ENCODE measurements around the gene DNAJC6.

DNA sequence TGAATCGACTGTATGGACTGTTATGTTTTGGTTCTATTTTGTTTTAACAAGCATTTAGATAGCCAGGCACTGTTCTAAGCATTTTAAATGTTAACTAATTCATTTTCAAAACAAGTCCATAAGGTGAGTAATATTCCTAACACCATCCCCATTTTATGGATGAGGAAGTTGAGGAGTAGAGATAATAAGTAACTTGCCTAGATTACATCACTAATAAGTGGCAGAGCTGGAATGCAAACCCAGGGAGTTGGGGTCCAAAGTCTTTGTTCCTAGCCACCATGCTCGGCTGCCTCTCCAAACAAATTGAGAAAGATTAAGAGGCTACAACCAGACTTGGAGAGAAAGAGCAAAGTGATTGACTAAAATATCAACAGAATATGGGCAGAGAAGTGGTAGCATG, 98.5 kb downstream of the DNAJC6 start:
- TF ChIP-seq EP300 (IDR thresholded peaks at IDR 0.05; ENCODE audit: borderline replicate concordance in 1 of 2, low read depth in 1 of 2, low read length in 1 of 2) = no peak
- no peak for TF ChIP-seq RAD21 (IDR thresholded peaks at IDR 0.05; ENCODE audit: low read length)
- no peak for TF ChIP-seq FOSL2 (IDR thresholded peaks at IDR 0.05; ENCODE audit: borderline replicate concordance, low read depth)
- no peak for TF ChIP-seq MXI1 (IDR thresholded peaks at IDR 0.05; ENCODE audit: low read depth, low read length)
- TF ChIP-seq, protein P1, sequence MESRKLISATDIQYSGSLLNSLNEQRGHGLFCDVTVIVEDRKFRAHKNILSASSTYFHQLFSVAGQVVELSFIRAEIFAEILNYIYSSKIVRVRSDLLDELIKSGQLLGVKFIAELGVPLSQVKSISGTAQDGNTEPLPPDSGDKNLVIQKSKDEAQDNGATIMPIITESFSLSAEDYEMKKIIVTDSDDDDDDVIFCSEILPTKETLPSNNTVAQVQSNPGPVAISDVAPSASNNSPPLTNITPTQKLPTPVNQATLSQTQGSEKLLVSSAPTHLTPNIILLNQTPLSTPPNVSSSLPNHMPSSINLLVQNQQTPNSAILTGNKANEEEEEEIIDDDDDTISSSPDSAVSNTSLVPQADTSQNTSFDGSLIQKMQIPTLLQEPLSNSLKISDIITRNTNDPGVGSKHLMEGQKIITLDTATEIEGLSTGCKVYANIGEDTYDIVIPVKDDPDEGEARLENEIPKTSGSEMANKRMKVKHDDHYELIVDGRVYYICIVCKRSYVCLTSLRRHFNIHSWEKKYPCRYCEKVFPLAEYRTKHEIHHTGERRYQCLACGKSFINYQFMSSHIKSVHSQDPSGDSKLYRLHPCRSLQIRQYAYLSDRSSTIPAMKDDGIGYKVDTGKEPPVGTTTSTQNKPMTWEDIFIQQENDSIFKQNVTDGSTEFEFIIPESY (IDR thresholded peaks at IDR 0.05; ENCODE audit: borderline replicate concordance, low read depth) = no peak
- TF ChIP-seq, protein P2, sequence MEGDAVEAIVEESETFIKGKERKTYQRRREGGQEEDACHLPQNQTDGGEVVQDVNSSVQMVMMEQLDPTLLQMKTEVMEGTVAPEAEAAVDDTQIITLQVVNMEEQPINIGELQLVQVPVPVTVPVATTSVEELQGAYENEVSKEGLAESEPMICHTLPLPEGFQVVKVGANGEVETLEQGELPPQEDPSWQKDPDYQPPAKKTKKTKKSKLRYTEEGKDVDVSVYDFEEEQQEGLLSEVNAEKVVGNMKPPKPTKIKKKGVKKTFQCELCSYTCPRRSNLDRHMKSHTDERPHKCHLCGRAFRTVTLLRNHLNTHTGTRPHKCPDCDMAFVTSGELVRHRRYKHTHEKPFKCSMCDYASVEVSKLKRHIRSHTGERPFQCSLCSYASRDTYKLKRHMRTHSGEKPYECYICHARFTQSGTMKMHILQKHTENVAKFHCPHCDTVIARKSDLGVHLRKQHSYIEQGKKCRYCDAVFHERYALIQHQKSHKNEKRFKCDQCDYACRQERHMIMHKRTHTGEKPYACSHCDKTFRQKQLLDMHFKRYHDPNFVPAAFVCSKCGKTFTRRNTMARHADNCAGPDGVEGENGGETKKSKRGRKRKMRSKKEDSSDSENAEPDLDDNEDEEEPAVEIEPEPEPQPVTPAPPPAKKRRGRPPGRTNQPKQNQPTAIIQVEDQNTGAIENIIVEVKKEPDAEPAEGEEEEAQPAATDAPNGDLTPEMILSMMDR (IDR thresholded peaks at IDR 0.05) = no peak
- TF ChIP-seq YY1 (IDR thresholded peaks at IDR 0.05; ENCODE audit: low read depth) = no peak
- no peak for TF ChIP-seq TAF1 (IDR thresholded peaks at IDR 0.05; ENCODE audit: borderline replicate concordance, low read depth, low read length)
- no peak for TF ChIP-seq GABPA (IDR thresholded peaks at IDR 0.05; ENCODE audit: low read depth)
- no peak for TF ChIP-seq RCOR1 (IDR thresholded peaks at IDR 0.05; ENCODE audit: low read length)
- TF ChIP-seq TEAD4 (IDR thresholded peaks at IDR 0.05; ENCODE audit: borderline replicate concordance, insufficient read depth) = no peak
- TF ChIP-seq MEF2A (IDR thresholded peaks at IDR 0.05; ENCODE audit: borderline replicate concordance, low read depth) = no peak
